ENCODE measurements around the gene UBXN4.
"Not testable (repeated sequence)": the region's sequence is repeated elsewhere in the genome, so short reads cannot be mapped to it uniquely, and the experiment has no call there.

The UBXN4 gene

GRCh38 chr2:135800513-135801460 is 59.1 kb downstream of the UBXN4 start:
- no peak overlapping the region for H3K27ac ChIP-seq

GRCh38 chr2:135802350-135802749 is 60.7 kb downstream of the UBXN4 start:
- TF ChIP-seq, protein P1, sequence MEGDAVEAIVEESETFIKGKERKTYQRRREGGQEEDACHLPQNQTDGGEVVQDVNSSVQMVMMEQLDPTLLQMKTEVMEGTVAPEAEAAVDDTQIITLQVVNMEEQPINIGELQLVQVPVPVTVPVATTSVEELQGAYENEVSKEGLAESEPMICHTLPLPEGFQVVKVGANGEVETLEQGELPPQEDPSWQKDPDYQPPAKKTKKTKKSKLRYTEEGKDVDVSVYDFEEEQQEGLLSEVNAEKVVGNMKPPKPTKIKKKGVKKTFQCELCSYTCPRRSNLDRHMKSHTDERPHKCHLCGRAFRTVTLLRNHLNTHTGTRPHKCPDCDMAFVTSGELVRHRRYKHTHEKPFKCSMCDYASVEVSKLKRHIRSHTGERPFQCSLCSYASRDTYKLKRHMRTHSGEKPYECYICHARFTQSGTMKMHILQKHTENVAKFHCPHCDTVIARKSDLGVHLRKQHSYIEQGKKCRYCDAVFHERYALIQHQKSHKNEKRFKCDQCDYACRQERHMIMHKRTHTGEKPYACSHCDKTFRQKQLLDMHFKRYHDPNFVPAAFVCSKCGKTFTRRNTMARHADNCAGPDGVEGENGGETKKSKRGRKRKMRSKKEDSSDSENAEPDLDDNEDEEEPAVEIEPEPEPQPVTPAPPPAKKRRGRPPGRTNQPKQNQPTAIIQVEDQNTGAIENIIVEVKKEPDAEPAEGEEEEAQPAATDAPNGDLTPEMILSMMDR (IDR thresholded peaks at IDR 0.05), result no peak
- no peak overlapping the region for H3K27ac ChIP-seq
- no peak for DNase-seq (ENCODE audit: low spot score)
- no peak overlapping the region for H3K4me3 ChIP-seq

More at GRCh38 chr2:135800513-135801460, 59.1 kb downstream of the UBXN4 start:
- DNase-seq (ENCODE audit: low spot score), result no peak
- TF ChIP-seq, protein P1 (IDR thresholded peaks at IDR 0.05), result no peak
- no peak overlapping the region for H3K4me3 ChIP-seq

- DNase-seq (ENCODE audit: low spot score), result no peak
- Histone ChIP-seq H3K27ac (no peak overlapping the region), H3K4me3 (no peak overlapping the region)
- TF ChIP-seq, protein P1 (IDR thresholded peaks at IDR 0.05), result no peak
Measured at GRCh38 chr2:135803278-135803677, 61.6 kb downstream of the UBXN4 start.

DNA sequence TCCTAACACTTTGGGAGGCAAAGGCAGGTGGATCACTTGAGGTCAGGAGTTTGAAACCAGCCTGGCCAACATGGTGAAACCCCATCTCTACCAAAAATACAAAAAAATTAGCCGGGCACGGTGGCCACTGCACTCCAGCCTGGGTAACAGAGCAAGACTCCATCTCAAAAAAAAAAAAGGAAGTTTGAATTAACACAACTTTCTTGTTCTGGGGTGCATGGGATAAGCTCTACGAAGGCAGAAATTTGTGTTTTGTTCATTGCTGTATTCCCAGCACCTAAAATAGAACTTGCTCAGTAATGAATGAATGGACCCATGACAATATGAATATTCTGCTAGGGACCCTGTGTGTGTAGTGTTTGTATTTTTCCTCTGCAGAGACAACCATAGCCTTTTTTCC is 66.2 kb downstream of the UBXN4 start:
- DNase-seq (ENCODE audit: low spot score); H3K4me3 ChIP-seq; H3K27ac ChIP-seq: not testable (repeated sequence)

DNA sequence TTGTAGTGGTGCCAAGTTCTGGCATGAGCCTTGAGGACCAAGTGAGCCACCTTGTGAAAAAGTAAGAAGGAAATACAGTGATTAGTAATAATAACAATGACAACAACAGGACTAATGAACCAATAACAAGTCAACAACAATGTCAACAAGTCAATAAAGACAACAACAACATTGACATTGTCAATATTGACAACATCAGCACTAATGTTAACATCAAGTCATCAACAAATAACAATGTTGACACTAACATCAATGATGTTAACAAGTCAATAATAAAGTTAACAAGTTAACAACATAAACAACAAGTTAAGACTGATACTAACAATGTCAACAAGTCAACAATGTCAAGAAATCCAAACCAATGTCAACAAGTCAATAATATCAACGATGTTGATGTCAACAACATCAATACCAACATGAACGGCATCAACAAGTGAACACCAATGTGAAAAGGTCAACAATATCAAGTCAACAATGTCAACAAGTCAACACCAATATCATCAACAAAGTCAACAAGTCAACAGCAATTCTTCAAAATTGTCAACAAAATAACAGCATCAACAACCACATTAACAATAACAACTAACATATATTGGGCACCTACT is 71.4 kb downstream of the UBXN4 start:
- no peak overlapping the region for H3K4me3 ChIP-seq
- no peak for DNase-seq (ENCODE audit: low spot score)
- TF ChIP-seq, protein P1 (IDR thresholded peaks at IDR 0.05), result no peak
- no peak overlapping the region for H3K27ac ChIP-seq

DNA sequence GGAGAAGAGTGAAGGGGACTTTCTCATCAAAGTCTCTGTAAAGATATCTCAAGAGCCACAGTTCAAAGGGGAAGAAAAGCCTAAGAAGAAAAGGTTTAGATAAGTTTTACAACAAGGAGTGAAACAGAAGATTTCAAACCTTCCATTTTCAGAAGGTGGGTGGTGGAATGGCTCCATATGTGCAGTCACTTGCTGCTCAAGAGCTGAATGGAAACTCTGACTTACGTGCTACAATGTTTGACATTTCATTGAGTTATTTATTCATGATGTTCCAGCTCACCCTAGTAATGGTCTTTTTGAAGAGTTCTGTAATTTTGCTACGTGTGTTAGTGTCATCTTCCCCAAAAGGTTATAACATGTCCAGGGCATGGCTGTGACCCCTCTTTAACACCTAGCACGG is 73.6 kb downstream of the UBXN4 start:
- H3K4me3 ChIP-seq, result no peak overlapping the region
- no peak overlapping the region for H3K27ac ChIP-seq
- DNase-seq (ENCODE audit: low spot score), result no peak
- TF ChIP-seq, protein P1 (IDR thresholded peaks at IDR 0.05), result no peak

DNA sequence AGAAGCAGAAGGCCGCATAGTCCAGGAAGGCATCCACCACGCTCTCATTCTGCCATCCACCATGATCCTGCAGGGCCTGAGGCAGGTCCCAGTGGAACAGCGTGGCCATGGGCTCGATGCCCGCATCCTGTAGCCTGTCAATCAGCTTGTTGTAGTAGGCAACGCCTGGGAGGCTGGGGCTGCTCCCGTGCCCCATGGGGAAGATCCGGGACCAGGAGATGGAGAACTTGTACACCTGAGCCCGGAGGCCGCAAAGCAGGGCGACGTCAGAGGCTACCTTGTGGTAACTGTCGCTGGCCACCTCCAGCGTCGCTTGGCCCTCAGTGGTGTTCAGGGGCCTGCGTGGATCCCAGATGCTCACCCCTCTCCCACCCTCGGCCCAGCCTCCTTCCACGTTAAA is 75.8 kb downstream of the UBXN4 start:
- DNase-seq (ENCODE audit: low spot score), result no peak
- no peak overlapping the region for H3K27ac ChIP-seq
- H3K4me3 ChIP-seq, result no peak overlapping the region
- TF ChIP-seq, protein P1 (IDR thresholded peaks at IDR 0.05), result no peak

Data from coronary artery (tissue), 2 donors.